GM03348 (cell line): ENCODE data around the gene ZNF800.
"Not testable (repeated sequence)": the region's sequence is repeated elsewhere in the genome, so short reads cannot be mapped to it uniquely, and the experiment has no call there.

Experiments used
- DNase-seq: peaks from one replicate; pipeline ENCODE4 v3.0.0; 2012; ENCODE audit warnings: low spot score

ZNF800 gene, protein sequence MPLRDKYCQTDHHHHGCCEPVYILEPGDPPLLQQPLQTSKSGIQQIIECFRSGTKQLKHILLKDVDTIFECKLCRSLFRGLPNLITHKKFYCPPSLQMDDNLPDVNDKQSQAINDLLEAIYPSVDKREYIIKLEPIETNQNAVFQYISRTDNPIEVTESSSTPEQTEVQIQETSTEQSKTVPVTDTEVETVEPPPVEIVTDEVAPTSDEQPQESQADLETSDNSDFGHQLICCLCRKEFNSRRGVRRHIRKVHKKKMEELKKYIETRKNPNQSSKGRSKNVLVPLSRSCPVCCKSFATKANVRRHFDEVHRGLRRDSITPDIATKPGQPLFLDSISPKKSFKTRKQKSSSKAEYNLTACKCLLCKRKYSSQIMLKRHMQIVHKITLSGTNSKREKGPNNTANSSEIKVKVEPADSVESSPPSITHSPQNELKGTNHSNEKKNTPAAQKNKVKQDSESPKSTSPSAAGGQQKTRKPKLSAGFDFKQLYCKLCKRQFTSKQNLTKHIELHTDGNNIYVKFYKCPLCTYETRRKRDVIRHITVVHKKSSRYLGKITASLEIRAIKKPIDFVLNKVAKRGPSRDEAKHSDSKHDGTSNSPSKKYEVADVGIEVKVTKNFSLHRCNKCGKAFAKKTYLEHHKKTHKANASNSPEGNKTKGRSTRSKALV

DNA sequence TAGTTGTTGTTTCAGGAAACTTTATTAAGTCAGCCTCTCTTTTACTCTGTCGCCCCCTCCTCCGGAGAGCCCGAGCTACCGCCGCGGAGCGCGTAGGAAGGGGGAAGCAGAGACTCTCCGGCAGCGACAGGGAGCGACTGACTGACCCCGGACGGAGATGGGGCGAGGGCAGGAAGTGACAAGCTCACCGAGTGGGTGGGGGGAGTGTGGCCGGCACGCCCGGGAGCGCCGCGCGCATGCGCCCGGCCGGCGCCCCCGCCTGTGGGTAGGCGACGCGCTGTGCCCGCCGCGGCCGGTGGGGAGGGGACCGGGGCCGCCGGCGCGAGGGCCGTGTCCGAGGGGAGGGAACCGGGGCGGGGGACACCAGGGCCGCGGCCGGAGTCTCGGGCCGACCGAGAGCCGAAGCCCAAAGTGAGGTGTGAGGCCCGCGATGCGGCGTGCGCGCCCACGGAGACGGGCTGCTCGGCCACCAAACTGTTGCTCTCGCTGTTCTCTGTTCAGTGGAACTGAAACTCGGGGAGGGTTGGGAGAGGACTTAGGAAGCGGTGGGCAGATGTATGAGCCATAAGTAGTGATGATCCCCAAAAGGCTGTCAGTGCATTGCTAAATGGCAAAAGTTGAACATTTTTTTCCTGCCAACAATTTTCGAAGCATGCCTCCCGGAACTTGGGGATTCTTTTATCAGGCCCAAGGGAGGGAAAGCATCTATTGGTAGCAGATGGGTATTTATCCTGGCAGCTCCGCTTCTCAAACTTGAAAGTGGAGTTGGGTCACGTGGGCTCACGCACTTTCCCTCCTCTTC lies at the start of gene ZNF800:
TSS of gene ZNF800 (minus strand) at position 143 of the 802 bp plus-strand sequence. CDS start 1,151 bp downstream, outside the sequence.
- peak; percentile 99 for DNase-seq

DNA sequence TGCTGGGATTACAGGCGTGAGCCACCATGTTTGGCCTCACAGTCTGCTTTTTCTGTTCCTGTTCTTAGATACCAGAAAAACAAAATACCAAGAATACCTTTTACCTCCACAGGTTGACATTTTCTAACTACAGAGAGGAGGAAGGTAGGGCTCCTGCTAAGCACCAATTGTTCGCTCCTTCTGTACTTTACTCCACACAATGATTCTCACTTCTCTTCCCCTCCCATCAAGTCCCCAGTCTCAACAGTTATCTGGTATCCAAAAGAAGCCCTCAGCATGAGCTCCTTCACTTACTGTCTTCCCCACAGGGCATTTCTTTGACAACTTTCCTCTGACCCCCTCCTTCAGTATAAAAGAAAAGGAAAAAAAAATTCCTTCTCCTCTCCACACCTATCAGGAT lies 47.7 kb upstream of the ZNF800 start:
- no peak for DNase-seq

DNA sequence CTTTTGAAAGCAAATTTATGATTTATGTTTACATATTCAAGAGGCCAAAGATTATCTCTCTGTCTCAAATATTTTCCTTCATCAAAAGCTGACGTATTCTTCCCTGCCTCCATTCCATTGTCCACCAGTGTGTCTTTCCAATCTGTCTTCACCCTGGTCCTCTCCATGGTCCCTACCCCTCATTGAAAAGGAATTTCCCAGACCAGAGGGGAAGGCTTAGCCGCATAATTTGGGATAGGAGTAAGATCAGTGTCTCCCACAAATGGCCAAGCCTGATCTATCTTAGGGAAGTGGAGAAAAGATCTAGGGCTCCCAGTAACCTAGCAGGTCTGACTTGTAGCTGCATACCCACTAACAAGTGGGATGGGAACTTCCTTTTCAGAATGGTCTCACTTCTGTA lies 46.3 kb upstream of the ZNF800 start:
- DNase-seq, result no peak

DNA sequence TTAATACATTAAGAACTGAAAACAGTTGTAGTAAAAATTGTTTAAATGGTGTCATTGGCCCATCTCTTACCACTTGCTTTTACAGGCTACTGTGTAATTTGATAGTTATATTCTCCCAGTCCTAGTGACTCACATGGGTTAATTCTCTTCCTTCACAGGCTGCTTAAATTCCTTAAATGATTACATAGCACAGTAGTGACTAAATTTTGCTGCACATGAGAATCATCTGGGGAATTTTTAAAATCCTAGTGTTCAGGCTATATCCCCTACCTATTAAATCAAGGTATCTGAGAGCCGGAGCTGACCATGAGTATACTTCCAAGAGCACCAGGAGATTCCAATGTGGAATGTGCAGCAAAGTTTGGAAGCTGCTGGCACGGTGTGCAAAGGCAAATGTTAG lies 45.3 kb upstream of the ZNF800 start:
- peak; percentile 69 for DNase-seq

DNA sequence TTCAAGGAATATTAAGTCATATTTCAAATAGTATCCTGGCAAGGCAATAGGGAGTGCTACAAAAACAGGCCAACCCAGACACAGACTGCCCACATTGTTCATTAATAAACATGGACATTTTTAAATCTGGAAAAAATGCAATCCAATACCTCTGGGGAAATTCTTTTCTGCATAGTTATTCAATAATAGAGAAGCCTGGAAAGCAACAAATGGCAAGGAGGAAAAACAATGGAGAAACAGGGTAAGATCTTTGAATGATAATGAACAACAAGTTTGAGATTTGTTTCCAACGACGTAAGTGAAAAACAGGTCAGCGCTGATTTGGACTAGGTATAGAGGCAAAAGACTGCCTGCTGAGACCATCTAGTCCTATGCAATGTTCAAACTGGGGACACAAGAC lies 44.7 kb upstream of the ZNF800 start:
- no peak for DNase-seq

DNA sequence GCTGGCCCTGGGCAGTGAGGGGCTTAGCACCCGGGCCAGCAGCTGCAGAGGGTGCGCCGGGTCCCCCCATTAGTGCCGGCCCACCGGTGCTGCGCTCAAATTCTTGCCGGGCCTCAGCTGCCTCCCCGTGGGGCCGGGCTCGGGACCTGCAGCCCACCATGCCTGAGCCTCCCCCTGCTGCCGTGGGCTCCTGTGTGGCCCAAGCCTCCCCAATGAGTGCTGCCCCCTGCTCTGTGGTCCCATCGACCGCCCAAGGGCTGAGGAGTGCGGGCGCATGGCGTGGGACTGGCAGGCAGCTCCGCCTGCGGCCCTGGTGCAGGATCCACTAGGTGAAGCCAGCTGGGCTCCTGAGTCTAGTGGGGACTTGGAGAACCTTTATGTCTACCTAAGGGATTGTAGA lies 36.8 kb upstream of the ZNF800 start:
- DNase-seq, result not testable (repeated sequence)

DNA sequence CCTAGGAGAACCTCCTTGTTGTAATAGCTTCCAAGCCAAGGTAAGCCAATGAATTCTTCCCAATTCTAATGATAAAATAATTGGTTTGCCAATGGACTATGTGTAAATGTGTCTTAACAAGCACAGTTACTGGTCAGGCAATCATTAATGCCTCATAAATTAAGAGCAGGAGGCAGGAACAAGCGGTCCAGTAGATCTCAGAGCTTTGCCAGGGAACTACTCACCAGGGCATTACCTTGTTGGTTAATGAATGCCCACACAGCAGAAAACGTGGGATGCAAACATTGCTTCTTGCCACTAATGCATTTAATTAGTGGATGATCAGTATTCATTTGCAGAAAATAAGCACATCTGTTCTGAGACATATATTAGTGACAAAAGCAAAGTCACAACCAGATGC lies 26.7 kb upstream of the ZNF800 start:
- no peak for DNase-seq

DNA sequence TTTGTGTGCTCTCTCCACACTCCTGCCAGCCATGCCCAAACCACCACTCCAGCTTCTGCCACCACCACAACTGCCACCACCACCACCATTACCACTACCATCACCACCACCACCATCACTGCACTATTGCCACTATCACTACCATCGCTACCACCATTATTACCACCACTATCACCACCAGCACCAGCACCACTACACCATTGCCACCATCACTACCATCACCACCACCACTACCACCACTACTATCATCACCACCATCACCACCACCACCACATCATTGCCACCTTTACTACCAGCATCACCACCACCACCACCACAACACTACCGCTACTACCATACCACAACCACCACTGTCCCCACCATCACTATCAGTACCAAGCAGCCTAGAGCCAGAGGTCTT lies 26.0 kb upstream of the ZNF800 start:
- no peak for DNase-seq

DNA sequence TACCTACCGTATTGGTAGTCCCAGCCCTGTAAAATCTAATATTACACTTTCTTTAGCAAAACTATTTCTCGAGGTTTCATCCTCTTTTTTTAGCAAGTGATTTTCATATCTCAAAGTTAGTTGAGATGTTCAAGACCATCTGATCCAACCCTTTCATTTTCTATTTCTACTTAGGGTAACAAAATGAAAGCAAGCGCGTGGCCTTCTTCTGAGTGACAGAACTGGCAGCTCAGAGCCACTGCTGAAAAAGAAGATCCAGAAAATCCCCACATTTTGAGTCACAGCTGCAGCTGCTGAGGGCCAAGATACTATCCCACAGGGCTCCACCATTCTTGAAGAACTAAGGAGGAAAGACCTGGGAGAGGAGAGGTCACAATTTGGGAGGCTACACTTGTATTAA lies 24.8 kb upstream of the ZNF800 start:
- DNase-seq, result no peak

DNA sequence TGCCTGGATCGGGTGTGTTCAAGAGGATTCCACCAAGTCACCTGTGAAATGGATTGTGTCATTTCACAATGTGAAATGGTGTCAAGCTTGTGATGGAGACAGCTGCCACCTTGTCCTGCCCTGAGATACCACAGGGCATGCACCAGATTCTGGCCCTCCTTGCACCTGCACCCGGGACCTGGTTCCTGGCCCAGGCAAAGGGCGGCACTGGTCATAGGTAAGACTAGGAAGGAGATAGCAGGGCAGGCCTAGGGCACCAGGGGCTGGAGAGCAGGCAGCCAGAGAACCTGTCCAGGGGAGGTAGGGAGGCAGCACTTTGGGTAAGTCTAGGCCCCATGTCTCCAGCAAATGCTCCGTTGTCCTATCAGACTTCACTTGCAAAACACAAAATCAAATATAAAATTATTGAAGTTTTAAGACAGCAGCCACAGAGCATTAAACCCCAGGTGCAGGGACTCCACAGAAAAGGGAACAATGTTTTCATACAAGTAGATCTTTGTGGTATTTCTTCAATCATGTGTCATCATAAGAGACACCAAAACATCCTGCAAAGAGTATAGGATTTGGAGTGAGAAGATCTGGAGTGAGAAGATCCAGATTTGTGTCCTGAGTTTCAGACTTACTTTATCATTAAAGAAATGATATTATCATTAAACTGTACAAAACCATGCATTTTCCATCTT lies 22.7 kb upstream of the ZNF800 start:
- no peak for DNase-seq

DNA sequence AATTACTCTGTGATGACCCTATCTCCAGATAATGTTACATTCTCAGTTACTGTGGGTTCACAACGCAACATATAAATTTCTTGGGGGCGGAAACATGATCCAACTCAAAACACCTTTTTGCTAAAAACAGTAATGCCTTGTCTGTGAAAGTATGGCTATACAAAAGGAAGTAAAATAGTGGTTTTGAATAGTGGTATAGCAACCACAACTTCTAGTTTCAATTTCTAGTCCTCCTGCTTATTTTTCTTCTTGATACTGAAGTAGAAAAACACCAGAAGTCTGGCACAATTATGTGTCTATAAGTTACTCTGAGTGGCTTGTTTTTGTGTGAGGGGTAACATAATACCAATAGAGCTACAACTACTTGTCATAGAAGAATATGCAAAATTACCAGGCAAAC lies 21.5 kb upstream of the ZNF800 start:
- DNase-seq, result no peak

DNA sequence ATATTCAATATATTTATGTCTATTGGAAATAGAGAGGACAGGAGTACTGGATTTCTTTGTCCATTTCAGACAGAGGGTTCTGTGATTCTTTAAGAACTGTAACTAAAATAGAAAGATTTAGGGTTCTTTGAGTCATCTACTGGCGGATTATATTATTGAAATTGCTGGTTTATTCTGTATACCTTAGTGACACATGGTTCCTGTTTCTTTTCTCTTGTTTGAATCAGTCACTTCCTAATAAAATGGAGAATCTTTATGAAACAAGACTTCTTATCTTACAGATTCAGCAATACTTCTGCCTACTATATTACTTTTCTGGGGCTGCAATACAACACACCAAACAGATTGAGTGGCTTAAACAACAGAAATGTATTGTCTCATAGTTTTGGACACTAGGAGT lies 20.8 kb upstream of the ZNF800 start:
- no peak for DNase-seq

DNA sequence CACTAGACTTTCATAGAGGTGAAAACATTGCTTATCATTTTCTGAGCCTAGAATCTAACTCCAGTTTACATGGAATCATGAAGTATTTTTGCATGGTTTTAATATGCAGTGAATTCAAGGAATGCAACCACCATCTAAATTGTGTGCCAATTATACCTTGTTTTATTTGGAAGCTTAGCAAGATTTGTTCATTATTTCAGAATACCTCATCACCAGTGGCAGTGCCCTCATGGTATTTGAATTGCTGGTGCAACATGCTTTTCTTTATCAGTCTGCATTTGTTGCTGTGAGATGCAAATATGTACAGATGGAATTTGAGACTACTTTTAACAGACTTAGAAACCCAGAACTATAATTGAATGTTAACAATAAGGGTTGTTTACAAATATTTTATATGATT lies 18.7 kb upstream of the ZNF800 start:
- no peak for DNase-seq

DNA sequence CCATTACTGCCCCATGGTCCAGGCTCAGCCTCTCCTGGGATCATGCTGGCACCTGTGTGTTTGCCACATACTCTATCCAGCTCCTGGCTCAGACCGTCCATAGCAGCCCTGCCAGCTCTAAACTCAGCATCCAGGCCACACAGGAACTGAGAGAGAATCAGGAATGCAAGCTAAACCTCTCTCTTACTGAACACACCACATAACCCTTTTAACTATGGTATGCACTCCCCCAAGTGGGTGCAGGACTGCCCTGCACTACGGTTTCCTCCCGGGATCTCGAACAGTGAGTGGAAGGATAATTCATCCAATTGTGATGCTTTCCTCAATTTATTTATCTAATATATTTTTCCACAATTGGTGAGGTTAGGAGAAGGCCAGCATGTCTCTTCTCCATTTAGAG lies 17.1 kb upstream of the ZNF800 start:
- DNase-seq, result peak; percentile 10

DNA sequence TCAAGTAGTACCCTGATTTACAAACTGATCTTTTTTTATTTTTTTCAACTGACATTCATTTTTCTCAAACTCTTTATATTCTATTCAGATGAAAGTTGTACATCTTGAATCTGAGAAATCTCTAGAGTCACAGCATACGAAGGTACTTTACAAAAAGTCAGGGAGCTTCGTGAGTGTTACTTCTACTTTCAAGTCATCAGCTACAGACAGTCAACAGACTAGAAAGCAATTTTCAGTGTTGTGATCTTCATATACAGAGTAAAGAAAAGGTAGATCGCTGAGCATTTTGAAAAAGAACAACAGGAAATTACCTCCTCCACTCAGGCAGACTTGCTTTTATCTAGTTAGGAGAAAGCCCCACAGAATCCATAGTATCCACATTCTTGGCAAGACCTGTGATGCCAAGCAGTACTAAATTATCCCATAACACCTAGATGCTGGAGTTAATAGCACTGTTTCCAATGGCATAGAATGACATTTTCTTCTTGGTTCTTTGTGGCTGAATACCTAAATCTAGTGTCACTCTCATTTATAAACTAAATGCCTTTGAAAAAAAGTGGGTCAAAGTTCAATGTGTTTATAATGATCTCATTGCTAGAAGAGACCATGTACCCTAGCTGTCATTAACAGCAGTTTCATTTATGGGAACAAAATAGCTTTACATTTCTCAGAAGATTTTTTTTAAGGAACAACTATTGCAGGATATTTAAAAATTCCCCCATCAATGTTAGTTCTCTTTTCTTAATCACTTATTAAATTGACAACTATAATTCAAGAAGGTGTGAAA lies 12.0 kb upstream of the ZNF800 start:
- DNase-seq, result no peak

DNA sequence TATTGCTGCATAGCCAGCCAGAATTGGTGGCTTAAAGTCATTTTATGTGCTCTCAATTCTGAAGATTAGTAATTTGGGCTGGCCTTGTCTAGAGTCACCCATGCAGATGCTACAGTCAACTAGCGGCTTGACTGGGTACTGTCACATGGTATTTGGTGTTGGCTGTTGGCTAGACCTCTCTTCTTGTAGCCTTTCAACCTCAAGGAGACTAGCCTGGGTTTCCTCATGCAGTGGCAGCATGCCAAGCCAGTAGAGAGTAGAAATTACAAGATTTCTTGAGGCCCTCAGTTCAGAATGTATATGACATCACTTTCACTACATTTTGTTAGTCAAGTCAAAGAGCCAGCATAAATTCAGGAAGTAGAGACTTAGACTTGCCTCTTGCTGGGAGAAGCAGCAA lies 3.7 kb upstream of the ZNF800 start:
- no peak for DNase-seq

DNA sequence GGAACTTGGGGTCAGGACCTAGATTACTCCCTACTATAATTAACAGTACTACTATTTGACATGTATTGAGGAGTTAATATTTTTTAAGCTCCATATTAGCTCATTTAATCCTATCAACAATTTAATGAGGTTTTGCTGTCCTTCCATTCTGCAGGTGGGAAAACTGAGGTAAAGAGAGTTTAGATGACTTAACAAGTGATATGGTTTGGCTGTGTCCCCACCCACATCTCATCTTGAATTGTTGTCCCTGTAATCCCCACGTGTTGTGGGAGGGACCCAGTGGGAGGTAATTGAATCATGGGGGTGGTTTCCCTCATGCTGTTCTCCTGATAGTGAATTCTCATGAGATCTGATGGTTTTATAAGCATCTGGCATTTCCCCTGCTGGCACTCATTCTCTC lies 2.6 kb upstream of the ZNF800 start:
- DNase-seq, result not testable (repeated sequence)

DNA sequence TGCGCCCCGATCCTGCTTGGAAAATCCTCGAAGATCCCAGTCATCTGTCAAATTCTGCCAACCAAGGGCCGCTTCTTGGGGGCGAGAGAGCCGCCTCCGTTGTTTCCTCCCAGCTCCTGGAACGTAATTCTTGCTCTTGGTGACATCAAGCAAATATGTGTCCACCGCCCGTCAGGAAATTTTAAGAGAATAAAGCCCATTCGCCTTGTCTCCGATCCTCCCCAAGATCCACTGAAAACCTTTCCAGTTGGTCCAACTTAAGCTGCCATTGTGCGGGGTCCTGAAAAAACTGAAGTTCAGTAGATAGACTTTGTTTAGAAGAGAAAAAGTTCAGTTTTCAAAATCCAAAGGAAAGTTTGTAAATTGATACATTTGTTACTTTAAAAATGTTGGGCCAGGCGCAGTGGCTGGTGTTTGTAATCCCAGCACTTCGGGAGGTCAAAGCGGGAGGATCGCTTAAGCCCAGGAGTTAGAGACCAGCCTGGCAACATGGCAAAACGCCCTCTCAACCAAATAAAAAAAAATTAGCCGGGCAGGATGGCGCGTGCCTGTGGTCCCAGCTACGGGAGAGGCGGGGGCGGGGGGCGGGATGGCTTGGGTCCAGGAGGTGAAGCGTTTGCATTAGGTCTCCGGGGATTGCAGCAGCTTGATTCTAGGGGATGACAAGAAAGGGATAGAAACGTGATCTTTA lies 1.0 kb upstream of the ZNF800 start:
- DNase-seq, result peak; percentile 11

DNA sequence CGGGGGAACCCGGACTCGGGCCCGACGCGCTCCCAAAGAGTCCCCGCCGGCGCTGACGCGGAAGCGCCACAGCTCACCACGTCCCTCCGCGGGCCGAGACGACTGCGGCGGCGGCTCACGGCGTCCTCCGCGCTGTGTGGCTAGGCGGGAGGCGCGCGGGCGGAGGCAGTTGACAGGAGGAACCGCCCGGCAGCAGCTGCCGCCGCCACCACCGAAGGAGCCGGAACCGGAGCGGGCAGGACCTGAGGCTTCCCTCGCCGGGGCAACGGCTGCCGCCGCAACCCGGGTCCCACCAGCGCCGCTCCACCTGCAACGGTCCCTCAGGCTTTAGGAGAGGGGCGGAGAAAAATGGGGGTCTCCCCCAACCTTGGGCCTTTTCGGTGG lies 334 bp downstream of the ZNF800 start:
- peak; percentile 78 for DNase-seq

DNA sequence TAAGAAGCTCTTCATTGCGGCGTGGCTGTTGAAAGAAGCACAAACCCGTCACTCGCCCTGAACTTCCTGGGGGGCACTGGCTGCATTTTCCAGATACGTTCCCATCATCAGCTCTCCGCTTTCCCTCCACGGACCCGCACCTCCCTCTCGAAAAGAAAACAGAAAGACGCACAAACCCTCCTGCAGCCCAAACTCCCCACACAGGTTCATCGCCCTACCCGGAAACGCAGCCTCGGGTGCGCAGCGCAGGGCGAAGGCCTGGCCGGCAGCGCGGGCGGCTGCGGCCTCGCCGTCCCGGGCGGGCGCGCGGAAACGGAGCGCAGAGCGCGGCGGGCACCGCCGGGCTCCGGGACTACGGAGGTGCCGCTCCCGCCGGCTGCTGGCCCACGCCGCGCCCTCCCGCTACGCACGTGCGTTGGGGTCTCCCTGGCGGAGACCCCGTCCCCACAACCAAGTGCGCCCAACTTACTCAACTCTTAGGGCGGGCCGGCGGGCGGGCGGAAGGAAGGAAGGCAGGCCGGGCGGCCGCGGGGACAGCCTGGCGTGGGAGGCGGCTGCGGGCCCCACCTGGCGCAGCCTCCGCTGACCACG lies 822 bp downstream of the ZNF800 start:
- DNase-seq, result peak; percentile 55
